Activated CD4-positive, alpha-beta T cell treated with anti-CD3 and anti-CD28 coated beads, Interleukin-2, amount 50 U/mL, for 48 hours (primary cell): ENCODE data around the gene RGS14.

Source experiments
- DNase-seq, 2 experiments: peaks; one replicate each; pipeline ENCODE4 v3.0.0-alpha.2; 2020

Gene RGS14

GRCh38 chr5:177357459-177358351, at the start of gene RGS14:
RGS14 (plus strand) TSS chr5:177357924; CDS start chr5:177358025, 101 bp downstream.
- peak; percentile 58 to 63 for DNase-seq

GRCh38 chr5:177308740-177309139, 49.0 kb upstream of the RGS14 start:
- DNase-seq: no peak

- DNase-seq: peak; percentile 75 to 81
Observed at GRCh38 chr5:177309351-177310191, 48.2 kb upstream of the RGS14 start.

- DNase-seq: no peak
Observed at GRCh38 chr5:177310332-177310731, 47.4 kb upstream of the RGS14 start.

- DNase-seq: peak; percentile 17 to 38
Observed at GRCh38 chr5:177310757-177311391, 46.9 kb upstream of the RGS14 start.

- DNase-seq: no peak
Observed at GRCh38 chr5:177311392-177311722, 46.4 kb upstream of the RGS14 start.

- DNase-seq: peak; percentile 99
Observed at GRCh38 chr5:177311723-177312648, 45.7 kb upstream of the RGS14 start, which contains the start of gene MXD3. MXD3 (minus strand) TSS chr5:177311898; CDS start chr5:177311830, 68 bp downstream.

- DNase-seq: peak; percentile 60 to 70
Observed at GRCh38 chr5:177312649-177313181, 45.0 kb upstream of the RGS14 start.

GRCh38 chr5:177313561-177314259, 44.0 kb upstream of the RGS14 start:
- DNase-seq: no peak

- DNase-seq: no peak
Observed at GRCh38 chr5:177314376-177315342, 43.1 kb upstream of the RGS14 start.

GRCh38 chr5:177315411-177315810, 42.3 kb upstream of the RGS14 start:
- no peak for DNase-seq

- no peak for DNase-seq
Observed at GRCh38 chr5:177316005-177316404, 41.7 kb upstream of the RGS14 start.

- DNase-seq: peak; percentile 81 to 87
Observed at GRCh38 chr5:177317959-177318377, 39.8 kb upstream of the RGS14 start.

- peak in 1 of 2 experiments; percentile 26 for DNase-seq
Observed at GRCh38 chr5:177319913-177320588, 37.7 kb upstream of the RGS14 start.

- no peak for DNase-seq
Observed at GRCh38 chr5:177320879-177321278, 36.8 kb upstream of the RGS14 start.

GRCh38 chr5:177325868-177326381, 31.8 kb upstream of the RGS14 start:
- DNase-seq: no peak

- DNase-seq: no peak
Observed at GRCh38 chr5:177327539-177328522, 29.9 kb upstream of the RGS14 start.
